Kasumi-1 (cell line): ENCODE results near the gene KIF7.
"Not testable (repeated sequence)": the region's sequence is repeated elsewhere in the genome, so short reads cannot be mapped to it uniquely, and the experiment has no call there.

Experiments
- DNase-seq, 2 experiments: peaks; one replicate each; lab custom pipeline; 2025; lab: John Stamatoyannopoulos, UW

KIF7 gene, protein sequence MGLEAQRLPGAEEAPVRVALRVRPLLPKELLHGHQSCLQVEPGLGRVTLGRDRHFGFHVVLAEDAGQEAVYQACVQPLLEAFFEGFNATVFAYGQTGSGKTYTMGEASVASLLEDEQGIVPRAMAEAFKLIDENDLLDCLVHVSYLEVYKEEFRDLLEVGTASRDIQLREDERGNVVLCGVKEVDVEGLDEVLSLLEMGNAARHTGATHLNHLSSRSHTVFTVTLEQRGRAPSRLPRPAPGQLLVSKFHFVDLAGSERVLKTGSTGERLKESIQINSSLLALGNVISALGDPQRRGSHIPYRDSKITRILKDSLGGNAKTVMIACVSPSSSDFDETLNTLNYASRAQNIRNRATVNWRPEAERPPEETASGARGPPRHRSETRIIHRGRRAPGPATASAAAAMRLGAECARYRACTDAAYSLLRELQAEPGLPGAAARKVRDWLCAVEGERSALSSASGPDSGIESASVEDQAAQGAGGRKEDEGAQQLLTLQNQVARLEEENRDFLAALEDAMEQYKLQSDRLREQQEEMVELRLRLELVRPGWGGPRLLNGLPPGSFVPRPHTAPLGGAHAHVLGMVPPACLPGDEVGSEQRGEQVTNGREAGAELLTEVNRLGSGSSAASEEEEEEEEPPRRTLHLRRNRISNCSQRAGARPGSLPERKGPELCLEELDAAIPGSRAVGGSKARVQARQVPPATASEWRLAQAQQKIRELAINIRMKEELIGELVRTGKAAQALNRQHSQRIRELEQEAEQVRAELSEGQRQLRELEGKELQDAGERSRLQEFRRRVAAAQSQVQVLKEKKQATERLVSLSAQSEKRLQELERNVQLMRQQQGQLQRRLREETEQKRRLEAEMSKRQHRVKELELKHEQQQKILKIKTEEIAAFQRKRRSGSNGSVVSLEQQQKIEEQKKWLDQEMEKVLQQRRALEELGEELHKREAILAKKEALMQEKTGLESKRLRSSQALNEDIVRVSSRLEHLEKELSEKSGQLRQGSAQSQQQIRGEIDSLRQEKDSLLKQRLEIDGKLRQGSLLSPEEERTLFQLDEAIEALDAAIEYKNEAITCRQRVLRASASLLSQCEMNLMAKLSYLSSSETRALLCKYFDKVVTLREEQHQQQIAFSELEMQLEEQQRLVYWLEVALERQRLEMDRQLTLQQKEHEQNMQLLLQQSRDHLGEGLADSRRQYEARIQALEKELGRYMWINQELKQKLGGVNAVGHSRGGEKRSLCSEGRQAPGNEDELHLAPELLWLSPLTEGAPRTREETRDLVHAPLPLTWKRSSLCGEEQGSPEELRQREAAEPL (N-terminal part only)

DNA sequence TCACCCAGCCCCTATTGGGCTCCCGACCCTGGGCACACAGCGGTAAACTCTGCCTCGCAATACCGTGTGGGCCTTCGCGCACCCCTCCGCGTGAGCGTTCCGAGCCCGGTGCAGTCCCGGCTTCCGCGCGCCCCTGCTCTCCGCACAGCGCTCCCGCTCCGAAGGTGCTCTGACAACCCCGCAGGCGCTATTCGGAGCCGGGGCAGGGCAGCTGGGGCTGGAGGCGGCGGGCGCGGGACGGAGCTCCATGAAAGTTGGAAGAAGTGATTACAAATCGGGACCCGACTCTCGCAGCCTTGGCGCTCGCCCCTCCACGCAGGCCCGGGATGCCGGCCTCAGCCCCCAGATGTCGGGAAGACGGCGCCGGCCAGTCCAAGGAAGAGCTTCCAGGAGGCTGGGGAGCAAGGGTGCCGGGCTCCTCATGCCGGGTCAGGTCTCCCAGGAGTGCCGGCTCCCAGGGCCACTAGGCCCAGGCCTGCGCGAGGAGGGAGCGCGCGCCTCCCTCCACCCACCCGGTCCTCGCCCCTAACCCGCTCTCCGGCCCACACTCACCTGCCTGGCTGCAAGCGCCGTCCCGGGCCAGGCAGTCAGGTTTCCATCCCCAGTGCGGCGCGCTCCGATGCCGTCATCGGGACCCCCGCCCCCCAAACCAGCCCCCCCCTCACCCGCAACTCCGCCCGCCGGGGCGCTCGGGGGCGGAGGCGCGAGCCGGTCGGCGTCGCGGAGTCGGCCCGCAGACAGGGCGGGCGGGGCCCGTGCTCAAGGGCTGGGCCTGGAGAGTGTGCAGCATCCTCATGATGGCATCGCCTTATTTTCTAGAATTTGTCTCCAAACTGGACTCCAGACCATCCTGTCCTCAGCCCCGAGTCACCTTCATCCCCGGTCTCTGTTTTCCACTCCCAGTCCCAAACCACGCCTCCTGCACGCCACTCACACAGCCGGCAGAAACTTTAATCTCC lies at the start of gene KIF7:
Gene KIF7 (minus strand): TSS at position 621 of the 959 bp plus-strand sequence. CDS start 2,537 bp downstream, outside the sequence.
- no peak for DNase-seq

DNA sequence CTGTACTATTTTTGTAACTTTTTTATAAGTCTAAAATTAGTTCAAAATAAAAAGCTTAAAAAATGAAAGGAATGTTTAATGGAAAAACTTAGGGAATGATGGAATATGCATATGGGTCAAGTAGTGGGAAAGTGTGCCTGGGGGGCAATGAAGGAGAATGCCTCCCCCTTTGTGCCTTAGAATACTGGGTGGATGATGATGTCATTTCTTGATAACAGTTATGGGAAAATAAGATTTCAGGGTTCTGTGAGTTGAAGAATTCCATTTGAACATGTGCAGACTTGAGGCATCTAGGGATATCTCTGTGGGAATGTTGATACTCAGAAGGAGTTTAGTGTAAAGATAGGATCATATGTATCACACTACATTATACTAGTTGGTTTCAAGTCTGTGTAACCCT lies 49.1 kb upstream of the KIF7 start:
- no peak for DNase-seq

DNA sequence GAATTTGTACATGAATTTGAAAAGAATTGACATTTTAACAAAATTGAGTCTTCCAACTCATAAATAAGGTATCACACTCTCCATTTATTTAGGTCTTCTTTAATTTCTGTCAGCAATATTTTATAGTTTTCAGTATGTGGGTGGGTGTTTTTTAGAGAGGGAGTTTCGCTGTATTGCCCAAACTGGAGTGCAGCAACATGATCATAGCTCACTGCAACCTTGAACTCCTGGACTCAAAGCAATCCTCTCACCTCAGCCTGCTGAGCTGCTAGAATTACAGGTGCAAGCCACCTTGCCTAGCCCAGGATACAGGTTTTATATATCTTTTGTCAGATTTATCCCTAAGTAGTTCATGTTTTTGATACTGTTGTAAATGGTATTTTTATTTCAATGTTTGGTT lies 39.9 kb upstream of the KIF7 start:
- no peak for DNase-seq

DNA sequence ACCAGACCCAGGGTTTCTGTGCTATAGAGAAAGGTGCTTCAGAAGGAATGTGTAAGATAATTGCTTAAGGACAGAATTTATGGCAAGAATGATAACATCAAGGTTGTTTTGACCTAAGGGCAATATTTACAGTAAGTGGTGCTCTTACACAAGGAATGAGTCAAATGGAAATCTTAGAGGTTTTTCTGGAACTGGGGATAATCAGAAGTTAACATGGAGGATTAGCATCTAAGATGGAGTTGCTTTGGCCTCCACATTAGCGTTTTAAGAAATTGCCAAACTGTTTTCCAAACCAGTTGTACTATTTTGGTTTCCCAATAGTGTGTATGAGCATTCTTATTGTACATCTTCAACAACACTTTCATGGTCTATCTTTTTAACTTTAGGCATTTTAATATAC lies 38.4 kb upstream of the KIF7 start:
- DNase-seq: no peak

DNA sequence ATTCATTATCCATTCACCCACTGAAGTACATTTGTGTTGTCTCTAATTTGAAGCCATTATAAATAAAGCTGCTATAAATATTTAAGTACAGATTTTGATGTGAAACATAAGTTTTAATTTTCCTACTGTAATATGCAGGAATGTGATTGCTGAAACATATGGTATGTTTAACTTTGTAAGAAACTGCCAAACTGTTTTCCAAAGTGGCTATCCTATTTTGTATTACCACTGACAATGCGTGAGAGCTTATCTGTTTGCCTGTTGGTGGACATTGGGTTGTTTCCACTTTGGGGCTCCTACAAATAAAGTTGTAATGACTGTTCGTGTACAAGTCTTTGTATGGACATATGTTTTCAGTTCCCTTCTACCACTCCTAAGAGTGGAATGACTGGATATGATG lies 37.8 kb upstream of the KIF7 start:
- DNase-seq: no peak

DNA sequence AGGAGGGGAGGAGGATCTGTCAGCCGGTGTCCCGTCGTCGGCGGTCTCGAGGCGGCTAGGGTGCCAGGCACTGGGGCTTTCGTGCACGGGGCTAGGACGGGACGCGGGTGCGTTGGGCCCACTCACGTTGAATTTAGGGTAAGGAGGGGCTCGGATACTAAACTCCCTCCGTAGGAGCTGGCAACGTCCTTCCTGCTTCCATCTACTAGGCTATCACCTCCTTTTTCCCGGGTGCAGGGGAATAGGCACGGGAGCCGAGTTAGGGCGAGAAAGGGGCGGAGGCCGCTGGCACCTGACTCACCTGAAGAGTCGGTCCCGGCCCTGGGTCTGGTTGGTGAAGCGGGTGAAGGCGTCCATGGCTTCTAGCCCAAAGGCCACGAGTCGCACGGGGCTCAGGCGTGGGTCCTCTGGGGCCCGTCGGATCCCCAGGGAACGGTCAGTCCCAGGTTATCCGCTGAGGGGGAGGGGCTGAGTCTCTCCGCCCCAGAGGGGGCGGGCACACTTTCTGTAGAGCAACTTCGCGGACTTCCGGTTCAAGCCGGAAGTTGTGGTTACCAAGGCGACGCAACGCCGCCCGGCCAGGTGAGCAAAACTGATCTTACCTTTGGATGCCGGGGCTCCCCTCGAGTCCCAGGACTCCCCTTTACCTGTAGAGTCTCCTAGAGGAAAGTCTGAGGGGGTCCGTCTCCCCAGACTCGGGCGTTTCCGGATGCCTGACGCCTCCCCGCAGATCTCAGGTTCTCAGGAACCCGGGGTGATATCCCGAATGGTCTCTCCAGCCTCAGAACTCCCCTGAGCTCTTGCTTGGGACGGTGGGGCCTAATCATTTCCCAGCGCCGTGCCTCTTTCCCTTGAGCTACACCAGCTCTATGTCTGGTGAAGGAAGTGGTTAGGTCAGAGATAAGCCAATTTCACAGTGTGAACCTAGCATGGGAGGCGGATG lies 35.3 kb upstream of the KIF7 start, which contains the start of the genes PEX11A and WDR93:
Gene PEX11A (minus strand): TSS at position 479 of the 943 bp plus-strand sequence. CDS start 122 bp downstream, at position 357.
Gene WDR93 (plus strand): TSS at position 536 of the 943 bp plus-strand sequence. CDS start 10,936 bp downstream, outside the sequence.
- peak; percentile 57 to 59 for DNase-seq

DNA sequence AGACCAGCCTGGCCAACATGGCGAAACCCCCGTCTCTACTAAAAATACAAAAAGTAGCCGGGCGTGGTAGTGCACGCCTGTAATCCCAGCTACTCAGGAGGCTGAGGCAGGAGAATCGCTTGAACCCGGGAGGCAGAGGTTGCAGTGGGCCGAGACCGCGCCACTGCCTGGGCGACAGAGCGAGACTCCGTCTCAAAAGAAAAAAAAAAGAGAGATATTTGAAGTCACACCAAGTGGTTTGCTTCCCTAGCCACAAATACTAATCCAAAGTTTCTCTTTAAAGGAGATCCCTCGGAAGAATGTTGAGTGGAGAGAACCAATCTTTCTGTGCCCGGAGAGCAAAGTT lies 34.6 kb upstream of the KIF7 start:
- DNase-seq: not testable (repeated sequence)

DNA sequence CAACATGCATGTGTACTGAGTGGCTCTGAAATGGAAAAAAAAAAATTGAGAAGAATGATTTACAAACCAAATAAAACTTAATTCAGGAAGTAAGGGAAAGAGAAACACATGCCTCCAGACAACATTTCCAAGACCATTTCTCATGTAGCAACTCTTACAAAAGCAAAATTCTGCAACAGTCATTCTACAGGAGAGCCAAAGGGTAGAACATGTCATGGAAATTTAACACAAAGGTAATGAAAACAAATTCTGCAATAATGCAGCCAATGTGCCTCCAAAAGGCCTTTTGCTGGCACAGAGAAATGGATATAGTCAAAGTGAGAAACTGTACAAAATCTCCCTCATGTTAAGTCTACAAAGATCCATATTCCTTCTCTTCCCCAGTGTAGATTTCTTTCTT lies 31.3 kb upstream of the KIF7 start:
- DNase-seq: no peak

DNA sequence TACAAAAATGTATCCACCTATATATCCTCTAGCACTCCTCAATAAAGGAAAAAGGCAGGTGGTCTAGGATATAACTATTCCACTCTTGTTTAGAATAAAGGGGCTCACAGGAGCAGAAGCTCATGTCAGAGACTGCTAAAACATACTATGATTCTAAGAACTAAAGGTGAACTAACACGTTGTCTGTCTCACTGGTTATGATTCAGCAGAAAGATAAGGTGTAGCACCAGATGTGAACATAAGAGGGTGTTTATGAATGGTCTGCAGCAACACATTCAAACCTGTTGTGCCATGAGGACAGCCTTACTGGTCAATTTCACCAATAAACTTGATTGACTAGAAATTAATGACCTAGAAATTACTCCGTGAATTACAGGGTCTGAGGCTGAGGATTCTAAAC lies 30.7 kb upstream of the KIF7 start:
- no peak for DNase-seq

DNA sequence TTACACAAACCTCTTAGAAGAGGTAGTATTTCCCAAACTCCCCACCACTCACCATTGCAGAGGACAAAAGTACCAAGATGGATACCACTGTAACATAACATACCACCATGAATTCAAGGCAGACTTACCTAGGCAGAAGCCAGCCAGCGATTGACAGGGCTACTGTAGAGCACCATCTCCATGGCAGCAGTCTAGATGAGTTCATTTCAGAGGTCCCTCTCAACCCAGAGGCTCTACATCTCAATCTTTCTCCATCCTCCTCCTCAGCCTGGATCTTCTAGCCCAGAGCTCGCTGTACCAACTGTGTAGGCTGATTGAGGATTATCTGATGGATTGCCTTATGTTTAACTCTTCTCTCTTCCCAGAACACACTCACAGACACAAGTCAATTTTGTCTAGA lies 25.9 kb upstream of the KIF7 start:
- no peak for DNase-seq

DNA sequence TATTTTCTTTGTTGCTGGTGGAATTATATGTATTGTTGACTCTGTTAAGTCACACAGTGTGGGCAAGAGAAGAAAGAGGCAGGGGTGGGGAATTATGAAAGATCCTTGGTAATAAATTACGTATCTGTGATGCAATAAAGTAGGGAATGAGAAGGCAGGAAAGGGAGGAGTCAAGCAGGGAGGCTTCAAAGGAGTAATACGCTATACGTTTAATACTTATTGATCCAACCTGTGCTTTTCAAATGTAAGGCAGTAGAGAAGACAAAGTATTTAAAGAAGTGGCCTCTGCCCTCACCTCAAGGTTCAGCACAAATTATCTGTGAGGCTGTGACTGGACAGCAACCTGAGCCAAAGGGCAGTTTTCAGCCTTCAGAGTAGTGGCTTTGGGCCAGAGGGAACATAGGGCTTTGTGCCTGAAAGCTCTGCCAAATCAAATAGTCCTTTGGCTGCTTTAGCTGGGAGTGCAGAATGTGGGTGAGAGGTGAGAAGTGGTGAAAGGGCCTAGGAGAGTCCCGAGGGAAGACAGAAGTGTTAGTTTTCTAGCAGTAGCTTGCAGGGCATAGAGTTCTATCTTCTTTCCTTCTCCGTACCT lies 25.1 kb upstream of the KIF7 start:
- DNase-seq: no peak

DNA sequence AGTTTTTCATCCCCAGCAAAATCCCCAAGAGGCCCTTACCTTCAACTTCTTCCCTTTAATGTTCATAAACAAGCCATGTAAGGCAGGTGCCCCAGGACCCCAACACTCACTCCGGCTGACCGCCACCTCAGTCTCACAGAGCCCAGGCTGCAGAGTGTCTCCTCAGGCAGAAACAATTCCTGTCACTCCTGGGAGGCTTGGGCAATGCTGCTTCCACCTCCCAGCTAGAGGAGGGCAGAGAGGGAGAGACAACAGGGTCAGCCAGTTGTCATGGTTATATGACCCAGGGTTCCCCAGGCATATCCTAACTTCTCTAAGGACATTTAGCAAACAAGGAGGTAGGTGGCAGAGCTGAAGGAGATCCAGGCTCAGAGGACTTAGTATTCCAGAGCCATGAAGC lies 23.9 kb upstream of the KIF7 start, which contains the start of gene PLIN1:
Gene PLIN1 (minus strand): TSS at position 156 of the 400 bp plus-strand sequence. CDS start 1,878 bp downstream, outside the sequence.
- no peak for DNase-seq

DNA sequence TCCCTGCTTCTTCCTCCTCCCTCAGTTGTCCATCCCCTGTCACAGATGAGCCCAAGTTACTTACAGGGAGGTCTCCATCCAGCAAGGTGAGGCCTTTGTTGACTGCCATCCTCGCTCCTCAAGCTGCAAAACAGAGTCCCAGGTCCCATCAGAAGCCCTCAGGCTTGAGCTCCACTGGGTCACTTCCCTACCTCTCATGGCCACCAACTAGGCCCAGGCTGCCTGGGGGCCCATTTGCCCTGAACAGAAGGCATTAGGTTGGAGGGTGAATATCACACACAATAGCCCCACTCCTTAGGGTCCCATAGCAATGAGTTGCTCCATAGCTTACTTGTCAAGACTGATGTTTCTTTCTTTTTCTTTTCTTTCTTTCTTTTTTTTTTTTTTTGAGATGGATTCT lies 22.1 kb upstream of the KIF7 start:
- no peak for DNase-seq

DNA sequence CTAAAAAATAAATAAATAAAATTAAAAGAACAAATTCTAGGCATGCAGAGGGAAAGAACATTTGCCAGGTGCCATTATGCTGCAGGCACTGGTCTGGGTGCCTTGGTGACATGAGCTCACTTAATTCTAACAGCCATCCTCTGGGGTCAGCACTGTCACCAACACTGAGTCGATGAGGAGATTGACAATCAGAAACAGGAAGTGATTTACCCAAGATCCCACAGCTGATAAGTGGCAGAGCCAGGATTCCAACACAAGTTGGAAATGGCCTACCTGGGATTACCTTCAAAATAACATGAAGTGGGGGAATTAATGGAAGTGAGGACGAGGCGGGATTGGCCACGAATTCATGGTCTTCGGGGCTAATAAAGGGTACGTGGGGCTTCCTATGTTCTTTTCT lies 20.3 kb upstream of the KIF7 start:
- no peak for DNase-seq

DNA sequence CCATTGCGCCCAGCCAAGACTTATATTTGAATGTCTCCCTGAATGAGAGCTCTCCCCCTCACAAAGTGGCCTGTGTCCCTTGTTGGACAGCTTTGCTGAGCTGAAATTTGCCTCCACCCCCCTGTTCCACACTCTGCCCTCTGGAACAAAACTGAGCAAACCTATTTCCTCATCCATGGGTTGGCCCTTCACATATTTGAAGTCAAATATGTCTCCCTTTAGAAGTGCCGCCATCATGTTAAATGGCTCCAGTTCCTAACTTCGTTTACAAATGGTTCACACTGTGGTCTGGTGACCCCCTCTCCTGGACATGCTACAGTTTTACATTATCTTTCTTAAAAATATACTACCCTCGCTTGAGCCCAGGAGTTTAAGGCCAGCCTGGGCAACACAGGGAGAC lies 19.3 kb upstream of the KIF7 start:
- no peak for DNase-seq

DNA sequence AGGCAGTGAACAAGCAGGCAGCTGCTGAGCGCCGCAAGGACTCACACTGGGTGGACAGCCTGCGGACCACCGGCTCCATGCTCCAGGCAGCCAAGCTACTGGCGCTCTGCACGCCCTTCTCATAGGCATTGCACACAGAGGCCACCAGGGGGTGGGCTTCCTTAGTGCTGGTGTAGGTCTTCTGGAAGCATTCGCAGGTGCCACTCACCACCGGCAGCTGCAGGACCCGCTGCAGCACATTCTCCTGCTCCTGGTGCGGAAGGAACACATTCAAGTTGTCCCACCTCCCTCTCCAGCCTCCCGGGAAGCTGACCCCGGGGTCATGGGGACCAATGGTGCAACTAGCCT lies 17.9 kb upstream of the KIF7 start:
- peak; percentile 6 to 13 for DNase-seq

DNA sequence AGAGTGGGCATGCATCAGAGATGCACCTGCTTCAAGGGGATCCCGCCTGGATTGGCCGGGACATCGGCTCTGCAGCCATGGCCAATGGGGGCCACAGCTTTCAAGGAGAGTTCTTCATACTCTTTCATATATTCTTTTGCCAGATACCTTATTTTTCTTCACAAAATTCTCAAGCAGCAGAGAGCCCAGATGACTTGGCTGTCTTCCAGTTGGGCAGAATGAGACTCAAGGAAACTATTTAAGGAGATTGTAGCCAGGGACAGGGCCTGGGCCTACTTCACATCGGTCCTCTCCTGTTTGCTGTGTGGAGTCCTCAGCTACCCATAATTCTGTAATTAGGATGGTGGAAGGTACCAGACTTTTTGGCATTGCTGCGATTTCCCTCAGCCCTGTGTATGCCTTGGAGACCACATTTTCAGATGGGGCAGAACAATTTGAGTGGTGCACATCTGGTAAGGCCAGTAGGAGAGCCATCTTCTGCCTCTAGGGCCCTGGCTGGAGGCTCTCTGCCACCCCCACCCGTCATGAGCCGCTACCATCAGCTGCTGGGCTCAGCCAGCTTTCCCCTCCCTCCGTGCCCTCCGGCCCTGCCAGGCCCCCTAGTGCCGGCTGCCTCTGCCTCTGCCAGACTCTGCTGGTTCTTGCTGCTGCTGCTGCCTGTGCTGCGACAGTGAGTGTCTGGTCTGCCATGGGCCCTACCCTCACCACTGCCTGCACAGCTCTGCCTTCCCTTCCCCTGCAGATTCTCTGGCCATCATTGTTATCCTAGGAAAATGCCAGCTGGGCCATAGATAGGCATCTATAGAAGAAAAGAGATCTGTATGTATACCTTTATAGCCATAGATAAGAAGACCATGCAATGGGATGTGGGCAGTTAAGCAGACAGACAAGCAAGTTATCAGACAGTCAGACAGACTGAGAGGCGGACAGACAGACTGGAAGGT lies 17.2 kb upstream of the KIF7 start:
- DNase-seq: no peak

DNA sequence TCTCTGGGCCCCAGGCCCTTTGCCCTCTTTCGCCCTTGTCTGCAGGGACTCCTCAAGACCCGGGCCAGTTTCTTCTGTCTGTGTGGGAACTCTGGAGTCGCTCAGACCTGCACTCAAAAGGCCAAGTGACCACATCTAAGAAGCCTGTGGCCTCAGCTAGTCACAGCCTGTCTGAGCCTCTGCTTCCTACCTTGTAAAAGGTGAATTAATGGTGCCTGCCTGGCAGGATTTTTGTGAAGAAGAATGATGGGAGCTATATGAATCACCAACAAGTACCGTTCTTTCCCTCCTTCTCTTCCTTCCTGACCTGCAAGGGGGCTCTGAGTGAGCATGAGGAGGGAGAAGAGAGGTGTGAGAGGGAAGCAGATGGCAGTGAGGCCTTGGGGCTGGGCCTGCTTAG lies 16.4 kb upstream of the KIF7 start:
- DNase-seq: no peak
